ENCODE measurements around the gene LHX5.

Gene LHX5

GRCh38 chr12:113480336-113480971, 8.8 kb upstream of the LHX5 start:
- H3K4me3 Mint-ChIP-seq = no peak overlapping the region
- no peak overlapping the region for H3K27ac Mint-ChIP-seq
- TF ChIP-seq CTCF (IDR thresholded peaks at IDR 0.05; ENCODE audit: unreplicated experiment in 3 of 3) = no peak
- H3K36me3 Mint-ChIP-seq (ENCODE audit: low read depth) = no peaks in the 10 kb centered on the region
- peaks cover 4% of the 10 kb centered on the region for H3K4me1 Mint-ChIP-seq
- peaks cover 99% of the 10 kb centered on the region for H3K27me3 Mint-ChIP-seq (ENCODE audit: low read depth)
- H3K9me3 Mint-ChIP-seq = peaks cover 5% of the 10 kb centered on the region

GRCh38 chr12:113479590-113480335, 8.1 kb upstream of the LHX5 start:
- Mint-ChIP-seq H3K27me3 (ENCODE audit: low read depth) (peaks cover 99% of the 10 kb centered on the region), H3K27ac (no peak overlapping the region), H3K4me3 (no peak overlapping the region), H3K9me3 (peaks cover 5% of the 10 kb centered on the region), H3K36me3 (ENCODE audit: low read depth) (no peaks in the 10 kb centered on the region), H3K4me1 (peaks cover 4% of the 10 kb centered on the region)
- no peak for TF ChIP-seq CTCF (IDR thresholded peaks at IDR 0.05; ENCODE audit: unreplicated experiment in 3 of 3)

- Mint-ChIP-seq H3K4me3 (no peak overlapping the region), H3K27ac (no peak overlapping the region), H3K9me3 (peaks cover 5% of the 10 kb centered on the region), H3K36me3 (ENCODE audit: low read depth) (no peaks in the 10 kb centered on the region), H3K4me1 (peaks cover 4% of the 10 kb centered on the region), H3K27me3 (ENCODE audit: low read depth) (peaks cover 99% of the 10 kb centered on the region)
- TF ChIP-seq CTCF (IDR thresholded peaks at IDR 0.05; ENCODE audit: unreplicated experiment in 3 of 3) = no peak
Observed at GRCh38 chr12:113479216-113479589, 7.5 kb upstream of the LHX5 start.

- TF ChIP-seq CTCF (IDR thresholded peaks at IDR 0.05; ENCODE audit: unreplicated experiment in 3 of 3) = no peak
- Mint-ChIP-seq H3K9me3 (peaks cover 5% of the 10 kb centered on the region), H3K36me3 (ENCODE audit: low read depth) (no peaks in the 10 kb centered on the region), H3K27ac (no peak overlapping the region), H3K27me3 (ENCODE audit: low read depth) (peaks cover 99% of the 10 kb centered on the region), H3K4me1 (peaks cover 4% of the 10 kb centered on the region), H3K4me3 (no peak overlapping the region)
Observed at GRCh38 chr12:113478351-113479011, 6.8 kb upstream of the LHX5 start.

GRCh38 chr12:113477842-113478215, 6.2 kb upstream of the LHX5 start:
- Mint-ChIP-seq H3K4me3 (no peak overlapping the region), H3K36me3 (ENCODE audit: low read depth) (no peaks in the 10 kb centered on the region), H3K27ac (no peak overlapping the region), H3K4me1 (peaks cover 4% of the 10 kb centered on the region), H3K27me3 (ENCODE audit: low read depth) (peaks cover 99% of the 10 kb centered on the region), H3K9me3 (peaks cover 5% of the 10 kb centered on the region)
- TF ChIP-seq CTCF (IDR thresholded peaks at IDR 0.05; ENCODE audit: unreplicated experiment in 3 of 3) = no peak

Data from nephron (organoid).